ENCODE data around the gene IL7R.

GRCh38 chr5:35884773-35885172 is 28.1 kb downstream of the IL7R start:
- TF ChIP-seq USF2 (IDR thresholded peaks at IDR 0.05; ENCODE audit: borderline replicate concordance, low read depth, low read length), result no peak
- TF ChIP-seq BCLAF1 (IDR thresholded peaks at IDR 0.05), result no peak
- TF ChIP-seq POLR2AphosphoS2 (IDR thresholded peaks at IDR 0.05; ENCODE audit: low read depth, low read length), result no peak

All from GM12878 (cell line).